Measurements from ENCODE around the gene PIGU.

PIGU gene

GRCh38 chr20:34560141-34560523, 116.8 kb downstream of the PIGU start:
- peak in 49 of 56 donors; percentile 15 to 87 (median 56) for DNase-seq

- DNase-seq, result peak in 18 of 56 donors; percentile 24 to 62 (median 39)
These were observed 117.4 kb downstream of the PIGU start for GRCh38 chr20:34559311-34560140.

- peak; percentile 32 to 98 (median 87) for DNase-seq
These were observed 118.3 kb downstream of the PIGU start, which contains the start of gene MAP1LC3A for GRCh38 chr20:34558320-34559218. MAP1LC3A (plus strand) TSS chr20:34558718; CDS start chr20:34558869, 151 bp downstream.

GRCh38 chr20:34557936-34558319, 119.0 kb downstream of the PIGU start:
- peak in 8 of 56 donors; percentile 18 to 47 (median 32) for DNase-seq

GRCh38 chr20:34553366-34553867, 123.5 kb downstream of the PIGU start:
- no peak for DNase-seq

GRCh38 chr20:34552569-34552968, 124.3 kb downstream of the PIGU start:
- no peak for DNase-seq

- DNase-seq, result no peak
These were observed 127.0 kb downstream of the PIGU start for GRCh38 chr20:34549929-34550305.

- peak in 5 of 56 donors; percentile 11 to 29 (median 21) for DNase-seq
These were observed 127.5 kb downstream of the PIGU start for GRCh38 chr20:34549291-34549928.

- DNase-seq, result no peak
These were observed 128.9 kb downstream of the PIGU start for GRCh38 chr20:34547844-34548613.

GRCh38 chr20:34546751-34547181, 130.1 kb downstream of the PIGU start:
- DNase-seq, result no peak

GRCh38 chr20:34544109-34544796, 132.6 kb downstream of the PIGU start:
- DNase-seq, result no peak

- no peak for DNase-seq
These were observed 133.3 kb downstream of the PIGU start for GRCh38 chr20:34543463-34544056.

- DNase-seq, result no peak
These were observed 134.5 kb downstream of the PIGU start for GRCh38 chr20:34542439-34542838.

GRCh38 chr20:34541917-34542316, 135.0 kb downstream of the PIGU start:
- no peak for DNase-seq

GRCh38 chr20:34541264-34541901, 135.5 kb downstream of the PIGU start:
- DNase-seq, result no peak

- DNase-seq, result no peak
These were observed 136.2 kb downstream of the PIGU start for GRCh38 chr20:34540596-34541263.

GRCh38 chr20:34539756-34540155, 137.1 kb downstream of the PIGU start:
- DNase-seq, result no peak

- DNase-seq, result peak in 25 of 56 donors; percentile 8 to 67 (median 24)
These were observed 138.2 kb downstream of the PIGU start for GRCh38 chr20:34538671-34539123.

All from nucleus accumbens (tissue), 56 donors.